Left renal pelvis (tissue), 4 donors: Measurements from ENCODE around the gene KRTAP10-6. TPM values are rescaled to one million over a fixed set of nuclear protein-coding genes. Genes with fewer than 3 reads are reported as not detected.
A peak's percentile ranks its signal among the peaks of the same experiment; 100 is the strongest.
"Not testable (repeated sequence)": the region's sequence is repeated elsewhere in the genome, so short reads cannot be mapped to it uniquely, and the experiment has no call there.

Experiments
- DNase-seq, 4 donors: peaks; one replicate each; pipeline ENCODE4 v3.0.0-alpha.2; 2013; ENCODE audit warnings: low read depth in 4 of 4, low spot score in 3 of 4
- polyA plus RNA-seq, 4 donors: library from polyadenylated mRNA; unstranded; fragments of 120-200 nt; gene quantifications; one replicate each; pipeline ENCODE4 v1.2.1, GENCODE V29; 2013; ENCODE audit not compliant: insufficient read length in 4 of 4

The KRTAP10-6 gene
- polyA plus RNA-seq, 4 donors: not detected

- not testable (repeated sequence) for DNase-seq
These were observed 8.8 kb upstream of the KRTAP10-6 start for GRCh38 chr21:44601091-44601490.

GRCh38 chr21:44600118-44600978, 8.0 kb upstream of the KRTAP10-6 start, which contains the start of gene KRTAP10-7:
Gene KRTAP10-7, plus strand, starts transcription at chr21:44600597. Its CDS starts 25 bp downstream, at chr21:44600622.
- DNase-seq: not testable (repeated sequence)

- no peak for DNase-seq
These were observed 7.1 kb upstream of the KRTAP10-6 start for GRCh38 chr21:44599264-44600029.

- no peak for DNase-seq
These were observed 5.8 kb upstream of the KRTAP10-6 start for GRCh38 chr21:44598061-44598460.

- no peak for DNase-seq
These were observed 3.9 kb upstream of the KRTAP10-6 start for GRCh38 chr21:44596068-44596725.

GRCh38 chr21:44595524-44595923, 3.2 kb upstream of the KRTAP10-6 start:
- DNase-seq: no peak

- DNase-seq: no peak
These were observed 2.2 kb upstream of the KRTAP10-6 start for GRCh38 chr21:44594406-44594916.

GRCh38 chr21:44593598-44594405, 1.5 kb upstream of the KRTAP10-6 start:
- DNase-seq: peak in 1 of 4 donors; percentile 7

- DNase-seq: not testable (repeated sequence)
These were observed 539 bp downstream of the KRTAP10-6 start for GRCh38 chr21:44591801-44592130.

GRCh38 chr21:44590897-44591800, 1.2 kb downstream of the KRTAP10-6 start:
- DNase-seq: not testable (repeated sequence)

- DNase-seq: no peak
These were observed 2.0 kb downstream of the KRTAP10-6 start for GRCh38 chr21:44590311-44590721.

- no peak for DNase-seq
These were observed 2.6 kb downstream of the KRTAP10-6 start for GRCh38 chr21:44589586-44590305.

- no peak for DNase-seq
These were observed 3.2 kb downstream of the KRTAP10-6 start for GRCh38 chr21:44589094-44589493.

GRCh38 chr21:44585892-44586291, 6.4 kb downstream of the KRTAP10-6 start:
- DNase-seq: no peak

GRCh38 chr21:44583800-44584147, 8.5 kb downstream of the KRTAP10-6 start:
- no peak for DNase-seq

- DNase-seq: peak; percentile 10 to 30 (median 28)
These were observed 9.1 kb downstream of the KRTAP10-6 start for GRCh38 chr21:44583089-44583799.

- DNase-seq: no peak
These were observed 10.2 kb downstream of the KRTAP10-6 start for GRCh38 chr21:44582055-44582454.

- no peak for DNase-seq
These were observed 11.1 kb downstream of the KRTAP10-6 start for GRCh38 chr21:44581158-44581557.
